Suprapubic skin (tissue), 4 donors: ENCODE results near the gene CTBP2. TPM values are rescaled to one million over a fixed set of nuclear protein-coding genes. Genes with fewer than 3 reads are reported as not detected.
"Not testable (repeated sequence)": the region's sequence is repeated elsewhere in the genome, so short reads cannot be mapped to it uniquely, and the experiment has no call there.

Source experiments
- DNase-seq, 2 donors: peaks; one replicate each; pipeline ENCODE4 v3.0.0-alpha.2; 2019; ENCODE audit warnings: low spot score in 2 of 2
- H3K27ac ChIP-seq: fragments of 200-600 bp; sonication (generic); one replicate; pipeline ENCODE4 v1.5.1; 2019
- H3K27me3 ChIP-seq: fragments of 200-600 bp; sonication (generic); one replicate; pipeline ENCODE4 v1.5.1; 2019
- H3K36me3 ChIP-seq: fragments of 200-600 bp; sonication (generic); one replicate; pipeline ENCODE4 v1.5.1; 2019
- H3K4me1 ChIP-seq: fragments of 200-600 bp; sonication (generic); one replicate; pipeline ENCODE4 v1.5.1; 2019
- H3K4me3 ChIP-seq: fragments of 200-600 bp; sonication (generic); one replicate; pipeline ENCODE4 v1.5.1; 2019; ENCODE audit warnings: mild to moderate bottlenecking
- H3K9me3 ChIP-seq: fragments of 200-600 bp; sonication (generic); one replicate; pipeline ENCODE4 v1.5.1; 2019
- EP300 ChIP-seq: sonication (generic); formaldehyde crosslinking; IDR thresholded peaks from one replicate; pipeline ENCODE4 v1.6.1; 2017; ENCODE audit warnings: antibody characterized with exemption
- POLR2A ChIP-seq, 2 donors: fragments of 450-650 bp; IDR thresholded peaks; one replicate each; pipeline ENCODE4 v1.6.1; 2017; ENCODE audit warnings: antibody characterized with exemption in 2 of 2, mild to moderate bottlenecking in 2 of 2, moderate library complexity in 2 of 2
- POLR2AphosphoS5 ChIP-seq, 3 donors: sonication (generic); formaldehyde crosslinking; IDR thresholded peaks; one replicate each; pipeline ENCODE4 v1.6.1; 2017; ENCODE audit warnings: antibody characterized with exemption in 3 of 3
- WGBS: methylation state at CpG from one replicate; pipeline ENCODE4 v1.1.5; 2018; 5-methylcytosine and 5-hydroxymethylcytosine counted together
- total RNA-seq, 4 donors: library from RNA; depleted of rRNA; stranded (reverse); fragments of >200 nt; gene quantifications; one replicate each; pipeline ENCODE4 v1.1.0, GENCODE V29; 2016
- TF ChIP-seq, protein P1 (sequence below), 2 donors: fragments of 200-600 bp in 1 of 2; fragments of 450-650 bp in 1 of 2; sonication (generic) in 1 of 2; IDR thresholded peaks; one replicate each; pipeline ENCODE4 v1.5.1; 2016 to 2019; ENCODE audit warnings: antibody characterized with exemption in 2 of 2, mild to moderate bottlenecking in 1 of 2, moderate library complexity in 1 of 2

The CTBP2 gene
- total RNA-seq, 4 donors from 2014 or later: 19.7 to 45.7 (median 29.4) TPM

DNA sequence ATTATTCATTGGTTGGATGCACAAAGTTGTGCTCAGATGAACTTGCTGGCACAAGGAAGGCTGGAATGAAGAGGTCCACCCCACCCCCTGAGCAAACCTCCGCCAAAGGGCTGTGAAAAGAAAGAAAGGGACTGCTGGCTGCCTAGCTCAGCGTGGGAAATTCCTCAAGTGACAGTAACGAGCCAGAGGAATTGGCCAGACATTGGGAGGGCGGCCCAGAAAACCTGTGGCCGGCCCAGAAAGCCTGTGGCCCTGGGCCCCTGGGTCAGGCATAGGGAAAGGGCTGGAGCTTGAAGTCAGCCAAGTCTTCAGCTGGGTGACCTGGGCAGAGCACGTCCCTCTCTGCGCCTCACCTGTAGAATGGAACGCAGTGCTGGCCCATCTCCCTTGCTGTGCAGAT, 30.6 kb upstream of the CTBP2 start:
- no peak overlapping the region for H3K4me3 ChIP-seq
- no peak overlapping the region for H3K27ac ChIP-seq
- peaks cover 7% of the 10 kb centered on the region for H3K27me3 ChIP-seq
- no peak for DNase-seq
- WGBS: 75% methylated on average over 8 of the region's 8 CpGs
- no peaks in the 10 kb centered on the region for H3K4me1 ChIP-seq
- no peaks in the 10 kb centered on the region for H3K36me3 ChIP-seq
- H3K9me3 ChIP-seq: no peaks in the 10 kb centered on the region
- TF ChIP-seq, protein P1, sequence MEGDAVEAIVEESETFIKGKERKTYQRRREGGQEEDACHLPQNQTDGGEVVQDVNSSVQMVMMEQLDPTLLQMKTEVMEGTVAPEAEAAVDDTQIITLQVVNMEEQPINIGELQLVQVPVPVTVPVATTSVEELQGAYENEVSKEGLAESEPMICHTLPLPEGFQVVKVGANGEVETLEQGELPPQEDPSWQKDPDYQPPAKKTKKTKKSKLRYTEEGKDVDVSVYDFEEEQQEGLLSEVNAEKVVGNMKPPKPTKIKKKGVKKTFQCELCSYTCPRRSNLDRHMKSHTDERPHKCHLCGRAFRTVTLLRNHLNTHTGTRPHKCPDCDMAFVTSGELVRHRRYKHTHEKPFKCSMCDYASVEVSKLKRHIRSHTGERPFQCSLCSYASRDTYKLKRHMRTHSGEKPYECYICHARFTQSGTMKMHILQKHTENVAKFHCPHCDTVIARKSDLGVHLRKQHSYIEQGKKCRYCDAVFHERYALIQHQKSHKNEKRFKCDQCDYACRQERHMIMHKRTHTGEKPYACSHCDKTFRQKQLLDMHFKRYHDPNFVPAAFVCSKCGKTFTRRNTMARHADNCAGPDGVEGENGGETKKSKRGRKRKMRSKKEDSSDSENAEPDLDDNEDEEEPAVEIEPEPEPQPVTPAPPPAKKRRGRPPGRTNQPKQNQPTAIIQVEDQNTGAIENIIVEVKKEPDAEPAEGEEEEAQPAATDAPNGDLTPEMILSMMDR (IDR thresholded peaks at IDR 0.05): no peak
- TF ChIP-seq POLR2AphosphoS5 (IDR thresholded peaks at IDR 0.05): no peak
- TF ChIP-seq POLR2A (IDR thresholded peaks at IDR 0.05): no peak
- TF ChIP-seq EP300: no peak

DNA sequence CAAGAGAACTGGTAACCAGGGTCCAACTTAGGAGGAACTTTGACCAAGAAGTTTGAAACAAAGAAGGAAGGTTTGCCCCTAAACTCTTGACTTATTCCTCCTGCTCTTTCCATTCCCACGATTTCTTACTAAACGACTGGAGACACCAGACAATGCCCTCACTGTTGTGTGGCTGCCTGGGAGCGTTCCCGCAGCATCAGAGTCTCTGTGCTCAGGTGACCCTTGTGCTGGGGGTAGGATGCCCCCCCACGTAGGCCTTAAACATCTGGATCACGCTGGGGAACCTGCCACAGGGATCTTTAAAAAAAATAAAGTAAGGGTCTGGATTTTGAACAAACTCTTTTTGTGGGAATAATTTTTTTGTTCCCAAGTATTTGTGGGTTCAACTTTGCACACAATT, 30.1 kb upstream of the CTBP2 start:
- Histone ChIP-seq H3K36me3 (no peaks in the 10 kb centered on the region), H3K27me3 (peaks cover 7% of the 10 kb centered on the region), H3K4me1 (no peaks in the 10 kb centered on the region), H3K4me3 (no peak overlapping the region), H3K27ac (no peak overlapping the region), H3K9me3 (no peaks in the 10 kb centered on the region)
- no peak for TF ChIP-seq POLR2A (IDR thresholded peaks at IDR 0.05)
- no peak for TF ChIP-seq EP300
- DNase-seq: no peak
- 64% methylated on average over 6 of the region's 6 CpGs for WGBS

GRCh38 chr10:125189162-125189561, 28.8 kb upstream of the CTBP2 start:
- WGBS: 79% methylated on average over 8 of the region's 8 CpGs
- H3K4me1 ChIP-seq: no peaks in the 10 kb centered on the region
- TF ChIP-seq, protein P1 (IDR thresholded peaks at IDR 0.05): no peak

GRCh38 chr10:125187238-125188194, 27.2 kb upstream of the CTBP2 start:
- Histone ChIP-seq H3K36me3 (no peaks in the 10 kb centered on the region), H3K27ac (no peak overlapping the region), H3K27me3 (peaks cover 7% of the 10 kb centered on the region), H3K9me3 (no peaks in the 10 kb centered on the region), H3K4me1 (no peaks in the 10 kb centered on the region), H3K4me3 (no peak overlapping the region)
- WGBS: 69% methylated on average over 6 of the region's 6 CpGs
- no peak for TF ChIP-seq POLR2AphosphoS5 (IDR thresholded peaks at IDR 0.05)
- TF ChIP-seq, protein P1 (IDR thresholded peaks at IDR 0.05): no peak
- no peak for TF ChIP-seq POLR2A (IDR thresholded peaks at IDR 0.05)
- TF ChIP-seq EP300: no peak
- DNase-seq: no peak

More at GRCh38 chr10:125189162-125189561, 28.8 kb upstream of the CTBP2 start:
- no peaks in the 10 kb centered on the region for H3K36me3 ChIP-seq
- H3K4me3 ChIP-seq: no peak overlapping the region
- H3K27ac ChIP-seq: no peak overlapping the region
- H3K27me3 ChIP-seq: peaks cover 7% of the 10 kb centered on the region
- DNase-seq: no peak
- H3K9me3 ChIP-seq: no peaks in the 10 kb centered on the region

GRCh38 chr10:125186431-125187170, 26.2 kb upstream of the CTBP2 start:
- Histone ChIP-seq H3K9me3 (no peaks in the 10 kb centered on the region), H3K4me3 (no peak overlapping the region), H3K27ac (no peak overlapping the region), H3K27me3 (peaks cover 7% of the 10 kb centered on the region), H3K36me3 (no peaks in the 10 kb centered on the region), H3K4me1 (no peaks in the 10 kb centered on the region)
- no peak for DNase-seq
- WGBS: 85% methylated on average over 15 of the region's 18 CpGs
- TF ChIP-seq POLR2AphosphoS5 (IDR thresholded peaks at IDR 0.05) (no peak), EP300 (no peak), POLR2A (IDR thresholded peaks at IDR 0.05) (no peak)
- TF ChIP-seq, protein P1 (IDR thresholded peaks at IDR 0.05): no peak

- WGBS: 100% methylated on average over 3 of the region's 3 CpGs
- H3K27me3 ChIP-seq: peaks cover 11% of the 10 kb centered on the region
- not testable (repeated sequence) for H3K9me3 ChIP-seq, H3K4me1 ChIP-seq, DNase-seq, H3K27ac ChIP-seq, H3K36me3 ChIP-seq, H3K4me3 ChIP-seq
Measured at GRCh38 chr10:125179107-125179506, 18.7 kb upstream of the CTBP2 start.
